ENCODE data around the gene REP15.

DNA sequence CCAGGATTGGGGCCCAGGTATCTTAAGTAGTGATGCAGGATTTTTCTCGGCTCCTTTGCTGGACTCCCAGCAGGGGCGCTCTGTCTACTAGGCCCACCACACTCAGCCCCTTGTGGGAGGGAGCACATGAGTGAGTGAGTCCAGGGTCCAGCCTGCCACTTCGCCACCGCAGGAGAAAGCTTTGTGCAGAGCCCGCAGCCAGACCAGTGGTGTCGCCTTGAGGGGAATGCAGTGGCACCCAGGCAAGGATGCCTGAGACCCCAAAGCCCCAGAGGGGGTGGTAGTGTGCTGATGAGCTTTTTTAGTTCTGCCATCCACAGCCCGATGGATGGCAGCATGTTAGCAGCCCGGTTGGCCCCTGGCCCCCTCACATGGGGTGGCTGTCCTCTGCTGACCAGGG, 9.0 kb downstream of the REP15 start:
- no peak for TF ChIP-seq CTCF (IDR thresholded peaks at IDR 0.05)
- no peak for TF ChIP-seq POLR2A (IDR thresholded peaks at IDR 0.05)
